CD14-positive monocyte (primary cell): Measurements from ENCODE around the gene FIBCD1. TPM values are rescaled to one million over a fixed set of nuclear protein-coding genes. Genes with fewer than 3 reads are reported as not detected.

Experiments
- DNase-seq, 3 donors: peaks; one replicate each; pipeline ENCODE4 v3.0.0-alpha.2; 2011 to 2022
- H2AFZ ChIP-seq: 2 replicates; pipeline ENCODE4 v1.6.0; 2012; ENCODE audit warnings: mild to moderate bottlenecking, low read depth, low read length, inconsistent platforms; ENCODE audit not compliant: insufficient read depth, poor library complexity, severe bottlenecking
- H3K27ac ChIP-seq, 2 donors: 1 replicate in 1 of 2; 2 replicates in 1 of 2; pipeline ENCODE4 v1.5.1; 2012 to 2013; ENCODE audit warnings: low read length in 2 of 2, control low read depth in 1 of 2, inconsistent platforms in 1 of 2, low read depth in 1 of 2, mild to moderate bottlenecking in 1 of 2
- H3K27me3 ChIP-seq, 2 donors: one replicate each; pipeline versions ENCODE4 v1.6.0 to v1.6.1; 2011 to 2013; ENCODE audit warnings: low read length in 2 of 2; ENCODE audit not compliant: control insufficient read depth in 2 of 2, insufficient read depth in 2 of 2
- H3K36me3 ChIP-seq, 2 donors: replicated peaks in 1 of 2; 1 replicate in 1 of 2; 2 replicates in 1 of 2; pipeline versions ENCODE4 v1.5.1 to v1.6.1; 2012 to 2013; ENCODE audit warnings: low read length in 2 of 2, control low read depth in 1 of 2, inconsistent platforms in 1 of 2, mild to moderate bottlenecking in 1 of 2; ENCODE audit not compliant: insufficient read depth in 2 of 2, control insufficient read depth in 1 of 2
- H3K4me1 ChIP-seq, 2 donors: 1 replicate in 1 of 2; 2 replicates in 1 of 2; pipeline versions ENCODE4 v1.5.1 to v1.6.1; 2012 to 2013; ENCODE audit warnings: low read length in 2 of 2, control low read depth in 1 of 2, inconsistent platforms in 1 of 2, mild to moderate bottlenecking in 1 of 2, moderate library complexity in 1 of 2; ENCODE audit not compliant: insufficient read depth in 2 of 2, control insufficient read depth in 1 of 2
- H3K4me2 ChIP-seq: replicated peaks from 2 replicates; pipeline ENCODE3; 2012; ENCODE audit warnings: low read length, moderate library complexity, mild to moderate bottlenecking; ENCODE audit not compliant: poor library complexity, severe bottlenecking; ENCODE audit errors: extremely low read depth
- H3K4me3 ChIP-seq, 3 experiments: fragments of 200-600 bp in 1 of 3; sonication (generic) in 1 of 3; replicated peaks in 1 of 3; 1 replicate in 2 of 3; 2 replicates in 1 of 3; pipeline ENCODE4 v1.5.1; 2011 to 2013; ENCODE audit warnings: low read length in 3 of 3, mild to moderate bottlenecking in 3 of 3, control low read depth in 2 of 3, low read depth in 2 of 3, inconsistent platforms in 1 of 3, moderate library complexity in 1 of 3
- H3K79me2 ChIP-seq: 2 replicates; pipeline ENCODE4 v1.6.0; 2012; ENCODE audit warnings: mild to moderate bottlenecking, control low read depth, inconsistent platforms, low read length, moderate library complexity; ENCODE audit not compliant: insufficient read depth
- H3K9ac ChIP-seq: 2 replicates; pipeline ENCODE4 v1.6.0; 2017; ENCODE audit warnings: low read length, mild to moderate bottlenecking; ENCODE audit not compliant: insufficient read depth, poor library complexity, severe bottlenecking
- H3K9me3 ChIP-seq, 2 donors: replicated peaks in 1 of 2; 1 replicate in 1 of 2; 2 replicates in 1 of 2; pipeline versions ENCODE4 v1.5.1 to v1.6.1; 2012 to 2013; ENCODE audit warnings: low read length in 2 of 2, control low read depth in 1 of 2; ENCODE audit not compliant: control insufficient read depth in 1 of 2, insufficient read depth in 1 of 2
- H4K20me1 ChIP-seq: 2 replicates; pipeline ENCODE4 v1.6.0; 2012; ENCODE audit warnings: mild to moderate bottlenecking, low read length, control low read depth, moderate library complexity; ENCODE audit not compliant: insufficient read depth
- H3K27ac Mint-ChIP-seq, 7 donors: one replicate each; pipeline ENCODE4 v1.8.0; 2020; ENCODE audit warnings: mild to moderate bottlenecking in 7 of 7, mixed read lengths in 7 of 7, moderate library complexity in 6 of 7, inconsistent platforms in 2 of 7
- H3K27me3 Mint-ChIP-seq, 3 donors: one replicate each; pipeline ENCODE4 v1.8.0; 2021 to 2022; ENCODE audit warnings: low read depth in 3 of 3, mild to moderate bottlenecking in 3 of 3, mixed read lengths in 3 of 3, moderate library complexity in 3 of 3, inconsistent platforms in 1 of 3
- H3K36me3 Mint-ChIP-seq, 2 donors: one replicate each; pipeline ENCODE4 v1.8.0; 2020; ENCODE audit warnings: mixed read lengths in 2 of 2, inconsistent platforms in 1 of 2, mild to moderate bottlenecking in 1 of 2
- H3K4me1 Mint-ChIP-seq: one replicate; pipeline ENCODE4 v1.8.0; 2020; ENCODE audit warnings: mild to moderate bottlenecking, mixed read lengths
- H3K4me3 Mint-ChIP-seq, 2 donors: one replicate each; pipeline ENCODE4 v1.8.0; 2020; ENCODE audit warnings: mild to moderate bottlenecking in 2 of 2, mixed read lengths in 2 of 2, moderate library complexity in 1 of 2
- H3K9me3 Mint-ChIP-seq, 7 donors: one replicate each; pipeline ENCODE4 v1.8.0; 2020 to 2022; ENCODE audit warnings: mixed read lengths in 7 of 7, mild to moderate bottlenecking in 6 of 7, moderate library complexity in 6 of 7, inconsistent platforms in 2 of 7
- WGBS: methylation state at CpG from one replicate; pipeline ENCODE4 v1.1.5; 2013; ENCODE audit warnings: missing lambda C conversion rate; ENCODE audit not compliant: insufficient coverage; 5-methylcytosine and 5-hydroxymethylcytosine counted together
- intact Hi-C, 2 donors: fragments of 100-400 bp; cut with micrococcal nuclease; formaldehyde crosslinking; loops; one replicate each; pipeline versions ENCODE4 v1.15.0 to v1.15.1; 2023
- polyA plus RNA-seq, 3 donors: library from polyadenylated mRNA; depleted of rRNA in 1 of 3; unstranded in 2 of 3; stranded (reverse) in 1 of 3; fragments of 300-500 nt in 2 of 3; fragments of >200 nt in 1 of 3; fragmentation: Illumina TruSeq in 2 of 3; gene quantifications; 1 replicate in 2 of 3; 2 replicates in 1 of 3; pipeline ENCODE4 v1.2.3, GENCODE V29; 2012 to 2021
- TF ChIP-seq, protein P1 (sequence below): fragments of 200-600 bp; IDR thresholded peaks from one replicate; pipeline ENCODE4 v1.8.0; 2022; ENCODE audit warnings: antibody characterized with exemption, mild to moderate bottlenecking

Gene FIBCD1
- polyA plus RNA-seq, 3 donors, result not detected

DNA sequence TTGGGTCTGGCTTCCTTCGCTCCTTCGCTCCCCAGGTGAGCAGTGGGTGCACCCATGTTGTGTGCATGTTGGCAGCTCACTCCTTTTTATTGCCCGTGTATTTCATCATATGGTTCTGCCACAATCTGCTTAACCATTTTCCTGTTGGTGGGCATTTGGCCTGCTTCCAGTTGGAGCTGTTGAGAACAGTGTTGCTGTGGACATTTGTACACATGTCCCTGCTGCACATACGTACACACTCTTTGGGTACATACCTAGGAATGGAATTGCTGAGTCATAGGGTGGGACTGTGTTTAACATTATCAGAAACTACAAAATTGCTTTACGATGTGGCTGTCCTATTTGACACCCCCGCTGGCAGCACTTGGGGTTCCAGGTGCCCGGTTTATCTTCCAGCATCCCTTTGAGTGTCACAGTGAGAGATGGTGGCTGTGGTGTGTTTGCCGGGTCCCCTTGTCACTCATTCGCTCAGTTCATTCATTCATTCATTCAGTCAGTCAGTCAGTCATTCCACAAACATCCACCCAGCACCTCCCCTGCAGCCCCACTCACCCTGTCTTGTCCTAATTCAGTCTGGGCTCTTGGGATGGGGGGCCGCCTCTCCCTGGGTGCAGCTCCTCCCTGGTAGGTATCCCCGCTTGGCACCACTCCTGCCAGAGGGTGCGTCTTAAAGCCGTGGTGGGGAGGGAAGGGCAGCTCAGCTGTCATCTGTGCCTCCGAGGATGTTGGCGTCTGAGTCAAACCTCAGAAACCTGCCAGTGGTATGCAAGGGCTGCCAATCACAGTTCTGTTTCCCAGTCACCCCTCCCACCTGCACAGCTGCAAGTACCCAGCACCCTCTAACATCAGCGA lies 7.9 kb upstream of the FIBCD1 start:
- H3K9ac ChIP-seq, result no peak overlapping the region
- H3K9me3 ChIP-seq, result peaks cover 0 to 5% of the 10 kb centered on the region in 2 donors
- H3K79me2 ChIP-seq, result no peaks in the 10 kb centered on the region
- H3K9me3 Mint-ChIP-seq, result peaks cover 0 to 11% (median 6%) of the 10 kb centered on the region in 7 donors
- 43% methylated on average over 5 of the region's 16 CpGs for WGBS
- peaks cover 0 to 2% of the 10 kb centered on the region in 2 donors for H3K27me3 ChIP-seq
- no peak overlapping the region for H3K4me3 Mint-ChIP-seq
- H3K4me1 ChIP-seq, result no peaks in the 10 kb centered on the region
- no peak overlapping the region for H3K4me3 ChIP-seq
- no peaks in the 10 kb centered on the region for H3K36me3 Mint-ChIP-seq
- H4K20me1 ChIP-seq, result no peaks in the 10 kb centered on the region
- TF ChIP-seq, protein P1, sequence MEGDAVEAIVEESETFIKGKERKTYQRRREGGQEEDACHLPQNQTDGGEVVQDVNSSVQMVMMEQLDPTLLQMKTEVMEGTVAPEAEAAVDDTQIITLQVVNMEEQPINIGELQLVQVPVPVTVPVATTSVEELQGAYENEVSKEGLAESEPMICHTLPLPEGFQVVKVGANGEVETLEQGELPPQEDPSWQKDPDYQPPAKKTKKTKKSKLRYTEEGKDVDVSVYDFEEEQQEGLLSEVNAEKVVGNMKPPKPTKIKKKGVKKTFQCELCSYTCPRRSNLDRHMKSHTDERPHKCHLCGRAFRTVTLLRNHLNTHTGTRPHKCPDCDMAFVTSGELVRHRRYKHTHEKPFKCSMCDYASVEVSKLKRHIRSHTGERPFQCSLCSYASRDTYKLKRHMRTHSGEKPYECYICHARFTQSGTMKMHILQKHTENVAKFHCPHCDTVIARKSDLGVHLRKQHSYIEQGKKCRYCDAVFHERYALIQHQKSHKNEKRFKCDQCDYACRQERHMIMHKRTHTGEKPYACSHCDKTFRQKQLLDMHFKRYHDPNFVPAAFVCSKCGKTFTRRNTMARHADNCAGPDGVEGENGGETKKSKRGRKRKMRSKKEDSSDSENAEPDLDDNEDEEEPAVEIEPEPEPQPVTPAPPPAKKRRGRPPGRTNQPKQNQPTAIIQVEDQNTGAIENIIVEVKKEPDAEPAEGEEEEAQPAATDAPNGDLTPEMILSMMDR, result no peak
- no peak overlapping the region for H2AFZ ChIP-seq
- H3K27ac ChIP-seq, result no peak overlapping the region
- no peaks in the 10 kb centered on the region for H3K36me3 ChIP-seq
- DNase-seq, result no peak
- peaks cover 19 to 31% (median 20%) of the 10 kb centered on the region in 3 donors for H3K27me3 Mint-ChIP-seq
- H3K27ac Mint-ChIP-seq, result no peak overlapping the region
- no peaks in the 10 kb centered on the region for H3K4me1 Mint-ChIP-seq
- no peak overlapping the region for H3K4me2 ChIP-seq
- intact Hi-C loops, result loop anchor here (10.0 kb wide), 2 partner anchors 82 to 242 kb away; no protein-coding TSS in a partner anchor

DNA sequence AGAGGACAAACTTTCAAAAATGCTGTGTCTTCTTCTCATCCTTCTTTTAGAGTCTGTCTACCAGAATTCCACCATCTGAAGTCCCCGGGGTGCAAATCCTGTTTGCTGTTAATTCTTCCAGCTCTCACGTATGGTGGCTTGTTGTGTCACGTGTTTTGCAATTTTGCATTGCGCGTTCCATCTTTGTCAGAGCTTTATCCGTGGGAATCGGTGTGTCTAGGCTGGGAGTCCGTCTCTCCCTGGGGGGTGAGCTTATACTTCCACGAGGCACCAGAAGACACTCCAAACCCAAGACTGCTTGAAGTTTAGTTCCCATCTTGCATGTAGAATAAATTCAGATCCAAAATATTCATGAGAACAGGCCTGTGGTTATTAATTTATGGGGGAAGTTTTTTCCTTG lies 6.1 kb upstream of the FIBCD1 start:
- H3K79me2 ChIP-seq, result no peaks in the 10 kb centered on the region
- H2AFZ ChIP-seq, result no peak overlapping the region
- peaks cover 6% of the 10 kb centered on the region for H3K4me1 Mint-ChIP-seq
- peaks cover 30 to 44% (median 36%) of the 10 kb centered on the region in 3 donors for H3K27me3 Mint-ChIP-seq
- no peak overlapping the region for H3K9ac ChIP-seq
- no peak overlapping the region for H3K4me3 ChIP-seq
- TF ChIP-seq, protein P1, result no peak
- H3K4me2 ChIP-seq, result no peak overlapping the region
- peaks cover 0 to 3% of the 10 kb centered on the region in 2 donors for H3K36me3 Mint-ChIP-seq
- H3K4me1 ChIP-seq, result no peaks in the 10 kb centered on the region
- intact Hi-C loops, result loop anchor here (10.0 kb wide), 2 partner anchors 80 to 240 kb away; no protein-coding TSS in a partner anchor
- H4K20me1 ChIP-seq, result no peaks in the 10 kb centered on the region
- H3K9me3 ChIP-seq, result peaks cover 5 to 8% of the 10 kb centered on the region in 2 donors
- H3K27ac ChIP-seq, result no peak overlapping the region
- H3K27ac Mint-ChIP-seq, result no peak overlapping the region
- H3K36me3 ChIP-seq, result no peaks in the 10 kb centered on the region
- H3K9me3 Mint-ChIP-seq, result peaks cover 0 to 9% (median 5%) of the 10 kb centered on the region in 7 donors
- H3K27me3 ChIP-seq, result peaks cover 7 to 21% of the 10 kb centered on the region in 2 donors
- 100% methylated on average over 1 of the region's 9 CpGs for WGBS
- no peak overlapping the region for H3K4me3 Mint-ChIP-seq
- no peak for DNase-seq
